ENCODE data around the gene TMEM212.

Gene TMEM212

GRCh38 chr3:171835613-171836012, 7.5 kb upstream of the TMEM212 start:
- H3K9ac ChIP-seq (ENCODE audit: low read depth, low read length): no peak overlapping the region
- no peaks in the 10 kb centered on the region for H3K27me3 ChIP-seq (ENCODE audit: control insufficient read depth, insufficient read depth, low read length)
- H3K4me1 ChIP-seq (ENCODE audit: control insufficient read depth, insufficient read depth, low read length): peaks cover 7% of the 10 kb centered on the region
- no peak overlapping the region for H3K4me3 ChIP-seq (ENCODE audit: low read depth, low read length)
- no peak overlapping the region for H3K27ac ChIP-seq (ENCODE audit: low read depth, low read length)
- no peaks in the 10 kb centered on the region for H3K9me3 ChIP-seq (ENCODE audit: control insufficient read depth, insufficient read depth, low read length)
- H3K36me3 ChIP-seq (ENCODE audit: control insufficient read depth, insufficient read depth, low read length): no peaks in the 10 kb centered on the region

GRCh38 chr3:171836855-171837254, 6.3 kb upstream of the TMEM212 start:
- peaks cover 7% of the 10 kb centered on the region for H3K4me1 ChIP-seq (ENCODE audit: control insufficient read depth, insufficient read depth, low read length)
- H3K27ac ChIP-seq (ENCODE audit: low read depth, low read length): no peak overlapping the region
- H3K9ac ChIP-seq (ENCODE audit: low read depth, low read length): no peak overlapping the region
- no peaks in the 10 kb centered on the region for H3K9me3 ChIP-seq (ENCODE audit: control insufficient read depth, insufficient read depth, low read length)
- H3K4me3 ChIP-seq (ENCODE audit: low read depth, low read length): no peak overlapping the region
- H3K27me3 ChIP-seq (ENCODE audit: control insufficient read depth, insufficient read depth, low read length): no peaks in the 10 kb centered on the region
- no peaks in the 10 kb centered on the region for H3K36me3 ChIP-seq (ENCODE audit: control insufficient read depth, insufficient read depth, low read length)

- no peaks in the 10 kb centered on the region for H3K36me3 ChIP-seq (ENCODE audit: control insufficient read depth, insufficient read depth, low read length)
- no peak overlapping the region for H3K27ac ChIP-seq (ENCODE audit: low read depth, low read length)
- peaks cover 7% of the 10 kb centered on the region for H3K4me1 ChIP-seq (ENCODE audit: control insufficient read depth, insufficient read depth, low read length)
- H3K9ac ChIP-seq (ENCODE audit: low read depth, low read length): no peak overlapping the region
- no peak overlapping the region for H3K4me3 ChIP-seq (ENCODE audit: low read depth, low read length)
- H3K27me3 ChIP-seq (ENCODE audit: control insufficient read depth, insufficient read depth, low read length): no peaks in the 10 kb centered on the region
- no peaks in the 10 kb centered on the region for H3K9me3 ChIP-seq (ENCODE audit: control insufficient read depth, insufficient read depth, low read length)
Measured at GRCh38 chr3:171837698-171838097, 5.5 kb upstream of the TMEM212 start.

GRCh38 chr3:171838218-171838720, 4.9 kb upstream of the TMEM212 start:
- no peaks in the 10 kb centered on the region for H3K9me3 ChIP-seq (ENCODE audit: control insufficient read depth, insufficient read depth, low read length)
- H3K4me3 ChIP-seq (ENCODE audit: low read depth, low read length): no peak overlapping the region
- H3K27me3 ChIP-seq (ENCODE audit: control insufficient read depth, insufficient read depth, low read length): no peaks in the 10 kb centered on the region
- peaks cover 7% of the 10 kb centered on the region for H3K4me1 ChIP-seq (ENCODE audit: control insufficient read depth, insufficient read depth, low read length)
- H3K27ac ChIP-seq (ENCODE audit: low read depth, low read length): peak overlapping the region; percentile 43
- no peaks in the 10 kb centered on the region for H3K36me3 ChIP-seq (ENCODE audit: control insufficient read depth, insufficient read depth, low read length)
- H3K9ac ChIP-seq (ENCODE audit: low read depth, low read length): no peak overlapping the region

- H3K27ac ChIP-seq (ENCODE audit: low read depth, low read length): no peak overlapping the region
- H3K4me3 ChIP-seq (ENCODE audit: low read depth, low read length): no peak overlapping the region
- H3K4me1 ChIP-seq (ENCODE audit: control insufficient read depth, insufficient read depth, low read length): peaks cover 7% of the 10 kb centered on the region
- no peaks in the 10 kb centered on the region for H3K9me3 ChIP-seq (ENCODE audit: control insufficient read depth, insufficient read depth, low read length)
- H3K36me3 ChIP-seq (ENCODE audit: control insufficient read depth, insufficient read depth, low read length): no peaks in the 10 kb centered on the region
- H3K27me3 ChIP-seq (ENCODE audit: control insufficient read depth, insufficient read depth, low read length): no peaks in the 10 kb centered on the region
- H3K9ac ChIP-seq (ENCODE audit: low read depth, low read length): no peak overlapping the region
Measured at GRCh38 chr3:171839270-171839669, 3.9 kb upstream of the TMEM212 start.

GRCh38 chr3:171840445-171840810, 2.7 kb upstream of the TMEM212 start:
- H3K27me3 ChIP-seq (ENCODE audit: control insufficient read depth, insufficient read depth, low read length): no peaks in the 10 kb centered on the region
- H3K9ac ChIP-seq (ENCODE audit: low read depth, low read length): no peak overlapping the region
- no peaks in the 10 kb centered on the region for H3K36me3 ChIP-seq (ENCODE audit: control insufficient read depth, insufficient read depth, low read length)
- no peak overlapping the region for H3K27ac ChIP-seq (ENCODE audit: low read depth, low read length)
- H3K4me3 ChIP-seq (ENCODE audit: low read depth, low read length): no peak overlapping the region
- H3K4me1 ChIP-seq (ENCODE audit: control insufficient read depth, insufficient read depth, low read length): peaks cover 7% of the 10 kb centered on the region
- no peaks in the 10 kb centered on the region for H3K9me3 ChIP-seq (ENCODE audit: control insufficient read depth, insufficient read depth, low read length)

GRCh38 chr3:171840811-171841619, 2.1 kb upstream of the TMEM212 start:
- H3K9ac ChIP-seq (ENCODE audit: low read depth, low read length): no peak overlapping the region
- H3K4me3 ChIP-seq (ENCODE audit: low read depth, low read length): no peak overlapping the region

GRCh38 chr3:171841620-171842000, 1.5 kb upstream of the TMEM212 start:
- H3K36me3 ChIP-seq (ENCODE audit: control insufficient read depth, insufficient read depth, low read length): no peaks in the 10 kb centered on the region
- H3K9ac ChIP-seq (ENCODE audit: low read depth, low read length): no peak overlapping the region
- H3K4me1 ChIP-seq (ENCODE audit: control insufficient read depth, insufficient read depth, low read length): peaks cover 7% of the 10 kb centered on the region
- H3K9me3 ChIP-seq (ENCODE audit: control insufficient read depth, insufficient read depth, low read length): no peaks in the 10 kb centered on the region
- H3K27ac ChIP-seq (ENCODE audit: low read depth, low read length): no peak overlapping the region
- no peak overlapping the region for H3K4me3 ChIP-seq (ENCODE audit: low read depth, low read length)
- H3K27me3 ChIP-seq (ENCODE audit: control insufficient read depth, insufficient read depth, low read length): no peaks in the 10 kb centered on the region

More at GRCh38 chr3:171840811-171841619, 2.1 kb upstream of the TMEM212 start:
- no peaks in the 10 kb centered on the region for H3K9me3 ChIP-seq (ENCODE audit: control insufficient read depth, insufficient read depth, low read length)
- no peaks in the 10 kb centered on the region for H3K36me3 ChIP-seq (ENCODE audit: control insufficient read depth, insufficient read depth, low read length)
- H3K27ac ChIP-seq (ENCODE audit: low read depth, low read length): no peak overlapping the region
- peaks cover 7% of the 10 kb centered on the region for H3K4me1 ChIP-seq (ENCODE audit: control insufficient read depth, insufficient read depth, low read length)
- H3K27me3 ChIP-seq (ENCODE audit: control insufficient read depth, insufficient read depth, low read length): no peaks in the 10 kb centered on the region

- H3K9ac ChIP-seq (ENCODE audit: low read depth, low read length): no peak overlapping the region
- no peaks in the 10 kb centered on the region for H3K27me3 ChIP-seq (ENCODE audit: control insufficient read depth, insufficient read depth, low read length)
- no peaks in the 10 kb centered on the region; the same call in 1 of the 2 replicates for H3K4me1 ChIP-seq (ENCODE audit: control insufficient read depth, insufficient read depth, low read length)
- no peak overlapping the region for H3K4me3 ChIP-seq (ENCODE audit: low read depth, low read length)
- no peak overlapping the region for H3K27ac ChIP-seq (ENCODE audit: low read depth, low read length)
- no peaks in the 10 kb centered on the region for H3K36me3 ChIP-seq (ENCODE audit: control insufficient read depth, insufficient read depth, low read length)
- H3K9me3 ChIP-seq (ENCODE audit: control insufficient read depth, insufficient read depth, low read length): no peaks in the 10 kb centered on the region
Measured at GRCh38 chr3:171844873-171845272, 1.7 kb downstream of the TMEM212 start.

GRCh38 chr3:171845481-171846284, 2.5 kb downstream of the TMEM212 start:
- Histone ChIP-seq H3K4me3 (ENCODE audit: low read depth, low read length) (no peak overlapping the region), H3K9me3 (ENCODE audit: control insufficient read depth, insufficient read depth, low read length) (no peaks in the 10 kb centered on the region), H3K27me3 (ENCODE audit: control insufficient read depth, insufficient read depth, low read length) (no peaks in the 10 kb centered on the region), H3K4me1 (ENCODE audit: control insufficient read depth, insufficient read depth, low read length) (no peaks in the 10 kb centered on the region; the same call in 1 of the 2 replicates), H3K9ac (ENCODE audit: low read depth, low read length) (no peak overlapping the region), H3K27ac (ENCODE audit: low read depth, low read length) (no peak overlapping the region), H3K36me3 (ENCODE audit: control insufficient read depth, insufficient read depth, low read length) (no peaks in the 10 kb centered on the region)

- Histone ChIP-seq H3K36me3 (ENCODE audit: control insufficient read depth, insufficient read depth, low read length) (no peaks in the 10 kb centered on the region), H3K4me1 (ENCODE audit: control insufficient read depth, insufficient read depth, low read length) (no peaks in the 10 kb centered on the region; the same call in 1 of the 2 replicates), H3K9me3 (ENCODE audit: control insufficient read depth, insufficient read depth, low read length) (no peaks in the 10 kb centered on the region), H3K27me3 (ENCODE audit: control insufficient read depth, insufficient read depth, low read length) (no peaks in the 10 kb centered on the region), H3K9ac (ENCODE audit: low read depth, low read length) (no peak overlapping the region), H3K4me3 (ENCODE audit: low read depth, low read length) (no peak overlapping the region), H3K27ac (ENCODE audit: low read depth, low read length) (no peak overlapping the region)
Measured at GRCh38 chr3:171846597-171846996, 3.4 kb downstream of the TMEM212 start.

All from HUES48 (cell line).